Jurkat, Clone E6-1 (cell line): ENCODE data around the gene GPR107.

Experiments
- DNase-seq: peaks from one replicate; pipeline ENCODE4 v3.0.0-alpha.2; 2011; ENCODE audit warnings: low read depth, low spot score
- H3K4me3 ChIP-seq: 2 replicates; pipeline ENCODE4 v1.5.1; 2011; ENCODE audit warnings: mild to moderate bottlenecking, low read length, control low read depth, moderate library complexity

Gene GPR107

DNA sequence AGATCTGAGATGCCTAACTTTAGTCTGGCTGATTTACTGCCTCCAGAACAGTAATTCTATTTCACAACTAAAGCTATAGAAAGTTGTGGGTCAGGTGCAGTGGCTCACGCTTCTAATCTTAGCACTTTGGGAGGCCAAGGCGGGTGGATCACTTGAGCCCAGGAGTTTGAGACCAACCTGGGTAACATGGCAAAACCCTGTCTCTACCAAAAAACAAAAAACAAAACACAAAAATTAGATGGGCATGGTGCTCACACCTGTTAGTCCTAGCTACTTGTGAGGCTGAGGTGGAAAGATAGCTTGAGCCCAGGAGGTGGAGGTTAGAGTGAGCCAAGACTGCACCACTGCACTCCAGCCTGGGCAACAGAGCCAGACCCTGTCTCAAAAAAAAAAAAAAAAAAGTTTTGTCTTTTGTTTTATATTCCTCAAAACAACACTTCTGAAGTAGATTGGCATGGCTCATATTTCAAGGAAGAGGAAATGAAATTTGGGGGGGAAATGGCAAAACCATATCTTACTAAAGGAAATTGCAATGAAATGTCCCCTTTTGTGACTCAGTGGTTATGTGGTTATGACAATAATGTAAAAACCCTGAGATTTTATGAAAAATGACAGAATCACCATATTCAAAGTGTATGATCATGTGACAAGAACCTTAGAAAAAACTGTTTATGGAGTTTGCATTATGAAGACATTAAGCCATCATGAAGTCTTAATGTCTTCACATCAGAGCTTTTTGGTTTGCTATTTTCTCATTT is 26.9 kb upstream of the GPR107 start:
- peak; percentile 44 for DNase-seq
- H3K4me3 ChIP-seq, result no peak overlapping the region

- DNase-seq, result no peak
- H3K4me3 ChIP-seq, result no peak overlapping the region
Observed at GRCh38 chr9:130027533-130028365, 26.0 kb upstream of the GPR107 start.

- H3K4me3 ChIP-seq, result no peak overlapping the region
- no peak for DNase-seq
Observed at GRCh38 chr9:130028493-130029222, 25.0 kb upstream of the GPR107 start.

DNA sequence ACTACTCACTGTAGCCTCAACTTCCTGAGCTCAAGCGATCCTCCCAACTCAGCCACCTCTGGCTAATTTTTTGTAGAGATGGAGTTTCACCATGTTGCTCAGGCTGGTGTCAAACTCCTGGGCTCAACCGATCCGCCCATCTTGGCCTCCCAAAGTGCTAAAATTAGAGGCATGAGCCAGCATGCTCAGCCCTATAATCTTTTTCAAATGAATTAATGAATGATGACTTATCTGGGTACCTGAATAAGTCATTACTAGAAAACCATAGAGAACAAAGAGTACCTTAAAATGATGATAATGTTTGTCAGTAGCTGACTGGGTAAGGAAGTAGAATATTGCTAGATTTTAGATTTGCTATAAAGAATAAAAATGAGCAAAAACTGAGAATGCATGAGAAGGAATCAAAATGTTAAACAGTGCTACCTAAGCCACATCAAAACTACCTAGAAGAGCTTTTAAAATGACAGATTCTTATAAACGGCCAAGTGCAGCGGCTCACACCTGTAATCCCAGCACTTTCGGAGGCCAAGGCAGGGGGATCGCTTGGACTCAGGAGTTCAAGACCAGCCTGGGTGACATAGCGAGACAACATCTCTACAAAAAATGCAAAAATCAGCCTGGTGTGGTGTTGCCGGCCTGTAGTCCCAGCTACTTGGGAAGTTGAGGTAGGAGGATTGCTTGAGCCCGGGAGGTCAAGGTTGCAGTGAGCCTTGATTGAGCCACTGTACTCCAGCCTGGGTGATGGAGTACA is 24.3 kb upstream of the GPR107 start:
- no peak for DNase-seq
- no peak overlapping the region for H3K4me3 ChIP-seq

DNA sequence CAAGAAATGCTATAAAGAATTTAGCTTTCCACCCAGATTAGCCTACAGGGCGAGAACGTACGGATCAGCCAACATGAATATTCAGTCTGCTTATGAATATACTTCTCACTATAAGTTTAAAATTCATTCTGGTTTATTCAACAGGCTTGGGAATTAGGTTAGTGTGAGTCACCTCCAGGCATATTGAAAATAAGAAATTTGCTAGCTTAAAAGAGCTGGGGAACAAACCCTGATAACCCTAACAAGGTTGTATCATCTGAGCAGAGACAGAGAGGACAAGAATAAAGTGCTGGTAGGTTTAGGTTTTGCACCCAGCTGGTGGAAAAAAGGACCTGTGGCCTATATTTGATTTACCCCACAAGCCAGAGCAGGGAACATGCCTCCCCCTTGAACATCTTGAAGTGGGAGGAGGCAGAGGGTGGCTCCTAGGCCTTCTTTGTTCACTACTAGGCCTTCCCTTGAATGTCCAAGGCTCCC is 23.0 kb upstream of the GPR107 start:
- DNase-seq, result peak; percentile 36
- H3K4me3 ChIP-seq, result no peak overlapping the region

GRCh38 chr9:130034570-130034969 is 19.1 kb upstream of the GPR107 start:
- DNase-seq, result no peak
- no peak overlapping the region for H3K4me3 ChIP-seq

DNA sequence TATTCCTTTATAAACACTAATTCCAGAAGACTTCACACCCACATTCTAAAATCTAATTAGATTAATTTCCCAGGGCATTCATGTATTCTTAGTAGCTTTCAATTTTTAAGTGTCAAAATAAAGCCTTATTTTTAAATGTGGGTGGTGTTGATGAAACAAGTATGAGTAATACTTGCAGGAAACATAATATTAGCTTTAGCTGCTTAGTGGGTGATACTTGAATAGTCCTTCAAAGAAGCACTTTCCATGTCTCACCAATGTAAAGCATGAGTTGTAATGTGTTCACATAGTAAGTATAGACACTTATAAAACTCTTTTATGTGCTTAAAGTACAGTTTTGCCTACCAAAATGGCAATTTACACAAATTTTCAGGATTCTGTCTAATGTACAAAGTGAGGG is 17.6 kb upstream of the GPR107 start:
- no peak for DNase-seq
- H3K4me3 ChIP-seq, result no peak overlapping the region

- peak overlapping the region; percentile 74 for H3K4me3 ChIP-seq
Observed at GRCh38 chr9:130039528-130040147, 14.1 kb upstream of the GPR107 start.

GRCh38 chr9:130040984-130041647 is 12.6 kb upstream of the GPR107 start:
- DNase-seq, result no peak
- H3K4me3 ChIP-seq, result peak overlapping the region; percentile 74

More at GRCh38 chr9:130039528-130040147, 14.1 kb upstream of the GPR107 start:
- DNase-seq, result peak; percentile 67

DNA sequence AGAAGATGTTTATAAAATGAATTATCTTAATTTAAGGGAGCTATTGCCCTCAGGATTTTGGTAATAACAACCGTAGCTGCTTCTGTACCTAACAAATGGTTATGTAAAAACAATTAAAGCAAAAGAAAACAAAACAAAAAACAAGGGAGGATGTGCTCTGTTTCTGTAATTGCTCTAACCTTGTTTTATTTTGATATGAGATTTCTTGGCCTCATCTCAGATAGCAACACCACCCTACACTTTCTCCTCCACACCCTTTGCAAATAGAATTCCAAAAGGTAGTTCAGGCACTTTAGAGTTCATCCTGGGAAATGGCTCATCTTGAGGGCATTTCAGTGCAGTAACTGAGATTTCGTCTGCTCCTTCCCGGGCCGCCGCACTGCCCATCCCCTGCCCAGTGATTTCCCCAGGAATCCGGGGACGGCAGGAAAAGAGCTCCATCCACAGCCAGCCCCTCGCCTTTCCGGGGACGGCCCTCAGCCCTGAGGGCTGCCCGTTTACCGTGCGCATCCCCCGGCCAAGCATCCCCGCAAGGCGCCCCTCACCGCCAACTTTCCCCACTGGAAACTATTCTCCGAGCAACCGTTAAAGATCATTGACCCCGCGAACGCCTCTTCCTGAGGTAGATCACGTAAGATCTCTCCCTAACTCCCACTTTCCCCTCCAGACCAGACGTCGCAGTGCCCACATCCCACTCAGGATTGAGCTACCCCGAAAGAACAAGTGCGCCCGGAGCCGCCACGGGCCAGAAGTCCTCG is 11.9 kb upstream of the GPR107 start:
- no peak for DNase-seq

GRCh38 chr9:130042406-130042884 is 11.3 kb upstream of the GPR107 start:
- DNase-seq, result no peak
- H3K4me3 ChIP-seq, result peak overlapping the region; percentile 74

More for the DNA sequence above, 11.9 kb upstream of the GPR107 start:
- H3K4me3 ChIP-seq, result peak overlapping the region; percentile 74

- peak within 1 kb of the TSS; percentile 74 for H3K4me3 ChIP-seq
- DNase-seq, result peak; percentile 55
Observed at GRCh38 chr9:130042885-130043653, 10.6 kb upstream of the GPR107 start, which contains the start of gene FNBP1. Gene FNBP1, minus strand, starts transcription at chr9:130043189. Its CDS starts 214 bp downstream, at chr9:130042975.

GRCh38 chr9:130043654-130044623 is 9.8 kb upstream of the GPR107 start:
- H3K4me3 ChIP-seq, result peak overlapping the region; percentile 57
- no peak for DNase-seq

GRCh38 chr9:130045725-130046450 is 7.8 kb upstream of the GPR107 start:
- no peak for DNase-seq
- H3K4me3 ChIP-seq, result no peak overlapping the region
